CD4-positive, alpha-beta T cell treated with Interleukin-10 for 1 hour (primary cell): Measurements from ENCODE around the gene ABCF2.

ENCODE experiments used
- DNase-seq: peaks from one replicate; pipeline ENCODE4 v3.0.0-alpha.2; 2020

Gene ABCF2

GRCh38 chr7:151192002-151192539 is 34.9 kb downstream of the ABCF2 start:
- no peak for DNase-seq

- no peak for DNase-seq
Observed at GRCh38 chr7:151191544-151191943, 35.5 kb downstream of the ABCF2 start.

GRCh38 chr7:151189038-151189437 is 38.0 kb downstream of the ABCF2 start:
- no peak for DNase-seq

- DNase-seq = no peak
Observed at GRCh38 chr7:151188252-151188542, 38.8 kb downstream of the ABCF2 start.

GRCh38 chr7:151187409-151188251 is 39.4 kb downstream of the ABCF2 start:
- no peak for DNase-seq

- no peak for DNase-seq
Observed at GRCh38 chr7:151186640-151187408, 40.2 kb downstream of the ABCF2 start, which contains the start of gene ASB10. TSS of gene ASB10 (minus strand) at chr7:151187250. CDS start at chr7:151187130, 120 bp downstream.

GRCh38 chr7:151185762-151186639 is 41.0 kb downstream of the ABCF2 start:
- DNase-seq = no peak

- no peak for DNase-seq
Observed at GRCh38 chr7:151181011-151181431, 46.0 kb downstream of the ABCF2 start.

- DNase-seq = no peak
Observed at GRCh38 chr7:151179946-151180345, 47.1 kb downstream of the ABCF2 start.

GRCh38 chr7:151179287-151179860 is 47.6 kb downstream of the ABCF2 start:
- DNase-seq = no peak

GRCh38 chr7:151178831-151179230 is 48.2 kb downstream of the ABCF2 start:
- no peak for DNase-seq

GRCh38 chr7:151178236-151178635 is 48.8 kb downstream of the ABCF2 start:
- no peak for DNase-seq

- no peak for DNase-seq
Observed at GRCh38 chr7:151177310-151177709, 49.7 kb downstream of the ABCF2 start.

GRCh38 chr7:151176401-151176800 is 50.6 kb downstream of the ABCF2 start:
- DNase-seq = no peak

GRCh38 chr7:151175793-151176311 is 51.2 kb downstream of the ABCF2 start:
- DNase-seq = no peak

- DNase-seq = no peak
Observed at GRCh38 chr7:151175047-151175792, 51.8 kb downstream of the ABCF2 start.

- DNase-seq = peak; percentile 26
Observed at GRCh38 chr7:151174246-151175046, 52.6 kb downstream of the ABCF2 start.

- no peak for DNase-seq
Observed at GRCh38 chr7:151173386-151174245, 53.4 kb downstream of the ABCF2 start.
